Ovary (tissue), 10 donors: Measurements from ENCODE around the gene FANCC. TPM values are rescaled to one million over a fixed set of nuclear protein-coding genes. Genes with fewer than 3 reads are reported as not detected.
A peak's percentile ranks its signal among the peaks of the same experiment; 100 is the strongest.

ENCODE experiments used
- DNase-seq, 5 donors: peaks; one replicate each; pipeline ENCODE4 v3.0.0-alpha.2; 2019 to 2020
- H3K27ac ChIP-seq, 2 donors: fragments of 200-600 bp; one replicate each; pipeline versions ENCODE4 v1.5.1 to v1.8.0; 2019 to 2022
- H3K27me3 ChIP-seq: fragments of 200-600 bp; one replicate; pipeline ENCODE4 v1.8.0; 2022
- H3K36me3 ChIP-seq: fragments of 200-600 bp; sonication (generic); one replicate; pipeline ENCODE4 v1.5.1; 2019
- H3K4me1 ChIP-seq: one replicate; pipeline ENCODE4 v1.8.1; 2013; ENCODE audit warnings: mild to moderate bottlenecking, moderate library complexity; ENCODE audit not compliant: insufficient read depth
- H3K4me3 ChIP-seq: fragments of 200-600 bp; sonication (generic); one replicate; pipeline ENCODE4 v1.5.1; 2017
- H3K9me3 ChIP-seq, 2 donors: fragments of 200-600 bp in 1 of 2; sonication (generic) in 1 of 2; one replicate each; pipeline versions ENCODE4 v1.5.1 to v1.8.1; 2013 to 2019; ENCODE audit warnings: mild to moderate bottlenecking in 1 of 2, moderate library complexity in 1 of 2
- CTCF ChIP-seq, 3 donors: fragments of 450-650 bp in 2 of 3; fragments of 200-600 bp in 1 of 3; IDR thresholded peaks; one replicate each; pipeline versions ENCODE4 v1.5.1 to v1.8.0; 2016 to 2022; ENCODE audit warnings: antibody characterized with exemption in 3 of 3, mild to moderate bottlenecking in 1 of 3
- EP300 ChIP-seq: sonication (generic); formaldehyde crosslinking; IDR thresholded peaks from one replicate; pipeline ENCODE4 v1.6.1; 2017; ENCODE audit warnings: antibody characterized with exemption
- POLR2A ChIP-seq: fragments of 450-650 bp; IDR thresholded peaks from one replicate; pipeline ENCODE4 v1.6.1; 2017; ENCODE audit warnings: antibody characterized with exemption, mild to moderate bottlenecking, moderate library complexity
- WGBS, 3 donors: extraction: QIAGEN DNeasy Blood & Tissue Kit in 1 of 3; methylation state at CpG; one replicate each; pipeline versions ENCODE4 v1.1.5 to v1.1.7; 2013 to 2017; 5-methylcytosine and 5-hydroxymethylcytosine counted together
- intact Hi-C, 4 donors: fragments of 100-400 bp; cut with DNase I; formaldehyde crosslinking; loops; one replicate each; pipeline versions ENCODE4 v1.11.0 to v1.15.1; 2022 to 2023
- long read RNA-seq, 3 donors: library from polyadenylated mRNA in 2 of 3; unstranded in 2 of 3; transcript quantifications; one replicate each; pipeline ENCODE4 v2.0.0 and lab custom pipeline, GENCODE V29; 2021 to 2026
- polyA plus RNA-seq, 2 donors: library from polyadenylated mRNA; stranded (reverse); fragments of 200-250 nt in 1 of 2; fragments of 350-450 nt in 1 of 2; fragmentation: Illumina TruSeq in 1 of 2; extraction: RNeasy Lipid Tissue Mini Kit (QIAGEN cat#74804) in 1 of 2; gene quantifications; one replicate each; pipeline ENCODE4 v1.2.3, GENCODE V29; 2013 to 2014
- total RNA-seq, 7 donors: library from RNA; depleted of rRNA in 2 of 7; stranded (reverse); fragments of >200 nt in 2 of 7; fragmentation: NEBNext Ultra II Directional in 3 of 7; extraction: Animal tissue kit (Norgen Biotek cat#: 25700) in 3 of 7; gene quantifications; one replicate each; pipeline versions ENCODE4 v1.1.0 to v1.2.4, GENCODE V29; 2016 to 2023
- donor health status: DM: no; HTN: no; CAD: no; lungs with moderate emphysema.
- donor health status: DM: no; HTN: no; CAD: no.
- donor health status: Bipolar disorder and iron deficiency.
- donor health status: DM: yes; HTN: yes; CAD: no.
- donor health status: DM: no; HTN: no; CAD: no.
- donor health status: DM: yes; HTN: yes; CAD: no.

Gene FANCC
- 1 to 10 TPM; 2.9 to 7.5 (median 4.9) TPM for total RNA-seq
- polyA plus RNA-seq = 1 to 10 TPM; 3.1 to 5.7 TPM
- long read RNA-seq, donor 1, full-length matches to known transcripts = 1 of 9 reads
- long read RNA-seq, donor 1, partial matches to known transcripts = 2 of 9 reads
- long read RNA-seq, donor 1, other reads (novel, unspliced or antisense) = 6 of 9 reads
- long read RNA-seq, donor 2, full-length matches to known transcripts = 4 of 4 reads
- long read RNA-seq, donor 2, partial matches to known transcripts = 0 of 4 reads
- long read RNA-seq, donor 2, other reads (novel, unspliced or antisense) = 0 of 4 reads
- long read RNA-seq, donor 3, partial matches to known transcripts = 1 of 6 reads
- long read RNA-seq, donor 3, other reads (novel, unspliced or antisense) = 5 of 6 reads

DNA sequence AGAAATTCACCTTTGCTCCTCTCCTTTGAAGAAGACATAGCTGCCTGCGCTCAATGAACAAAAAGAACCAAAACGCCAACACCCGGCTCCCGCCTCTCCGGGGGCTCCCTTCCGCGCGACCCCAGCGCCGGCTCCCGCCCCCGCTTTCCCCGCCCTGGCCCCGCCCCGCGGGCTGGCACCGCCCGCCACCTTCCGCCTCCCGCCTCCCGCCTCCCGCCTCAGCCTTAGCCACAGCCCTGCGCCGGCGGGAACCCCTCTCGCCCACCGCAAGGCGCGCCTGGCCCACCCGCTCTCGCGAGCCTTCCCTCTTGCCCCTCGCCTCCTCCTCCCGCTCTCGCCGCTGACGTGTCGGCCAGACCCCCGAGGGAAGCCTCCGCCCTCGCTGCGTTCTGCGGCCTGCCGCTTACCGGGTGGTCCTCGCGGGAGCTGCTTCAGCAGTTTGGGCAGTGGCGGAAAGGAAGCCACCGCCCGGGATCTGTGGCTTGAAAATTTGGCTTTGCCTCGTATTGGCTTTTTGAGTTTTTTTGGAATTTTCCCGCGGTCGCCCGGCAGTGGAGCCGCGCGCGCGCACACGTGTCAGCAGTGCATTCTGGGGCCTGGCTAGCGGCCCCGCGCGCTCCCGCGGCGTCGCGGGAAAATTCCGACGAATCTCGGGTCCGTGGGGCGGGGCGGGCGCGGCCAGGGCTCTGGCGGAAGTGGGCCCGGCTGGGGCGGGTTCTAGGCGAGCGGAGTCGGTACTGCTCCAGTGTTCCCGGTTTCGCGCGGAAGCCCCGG is at the start of gene FANCC:
Gene FANCC (minus strand): TSS at position 591 of the 774 bp plus-strand sequence. CDS start 68,418 bp downstream, outside the sequence.
- H3K27ac ChIP-seq = peak within 1 kb of the TSS; percentile 67 to 77
- peak within 1 kb of the TSS; percentile 97 for H3K4me3 ChIP-seq
- H3K36me3 ChIP-seq = no peaks in the 10 kb centered on the region
- H3K9me3 ChIP-seq = no peaks in the 10 kb centered on the region
- TF ChIP-seq POLR2A = no peak
- no peak for TF ChIP-seq CTCF (IDR thresholded peaks at IDR 0.05)
- no peak for TF ChIP-seq EP300
- H3K27me3 ChIP-seq = no peaks in the 10 kb centered on the region
- no peaks in the 10 kb centered on the region for H3K4me1 ChIP-seq
- DNase-seq = peak; percentile 91 to 97 (median 94)
- intact Hi-C loops = loop anchor here in 1 of 4 donors (5.0 kb wide), 1 partner anchor 900 kb away; no protein-coding TSS in a partner anchor
- 0% methylated on average over 79 to 89 of the region's 89 CpGs for WGBS, 3 donors

GRCh38 chr9:95366731-95367325 is 49.3 kb upstream of the FANCC start:
- TF ChIP-seq POLR2A = no peak
- no peak for TF ChIP-seq CTCF (IDR thresholded peaks at IDR 0.05)
- TF ChIP-seq EP300 = no peak
- H3K27ac ChIP-seq = no peak overlapping the region
- H3K27me3 ChIP-seq = no peaks in the 10 kb centered on the region
- H3K4me1 ChIP-seq = peaks cover 4% of the 10 kb centered on the region
- no peaks in the 10 kb centered on the region for H3K36me3 ChIP-seq
- 73 to 81% (median 74%) methylated on average over 8 of the region's 8 CpGs for WGBS, 3 donors
- DNase-seq = no peak
- no peak overlapping the region for H3K4me3 ChIP-seq
- intact Hi-C loops = no loop called here
- H3K9me3 ChIP-seq = no peaks in the 10 kb centered on the region

GRCh38 chr9:95365766-95366165 is 48.3 kb upstream of the FANCC start:
- H3K27ac ChIP-seq = no peak overlapping the region
- DNase-seq = no peak
- H3K4me3 ChIP-seq = no peak overlapping the region
- TF ChIP-seq POLR2A (no peak), CTCF (IDR thresholded peaks at IDR 0.05) (no peak), EP300 (no peak)
- H3K27me3 ChIP-seq = no peaks in the 10 kb centered on the region
- WGBS, 3 donors = 73 to 82% (median 82%) methylated on average over 4 of the region's 4 CpGs
- peaks cover 4% of the 10 kb centered on the region for H3K4me1 ChIP-seq
- intact Hi-C loops = no loop called here
- no peaks in the 10 kb centered on the region for H3K9me3 ChIP-seq
- no peaks in the 10 kb centered on the region for H3K36me3 ChIP-seq

DNA sequence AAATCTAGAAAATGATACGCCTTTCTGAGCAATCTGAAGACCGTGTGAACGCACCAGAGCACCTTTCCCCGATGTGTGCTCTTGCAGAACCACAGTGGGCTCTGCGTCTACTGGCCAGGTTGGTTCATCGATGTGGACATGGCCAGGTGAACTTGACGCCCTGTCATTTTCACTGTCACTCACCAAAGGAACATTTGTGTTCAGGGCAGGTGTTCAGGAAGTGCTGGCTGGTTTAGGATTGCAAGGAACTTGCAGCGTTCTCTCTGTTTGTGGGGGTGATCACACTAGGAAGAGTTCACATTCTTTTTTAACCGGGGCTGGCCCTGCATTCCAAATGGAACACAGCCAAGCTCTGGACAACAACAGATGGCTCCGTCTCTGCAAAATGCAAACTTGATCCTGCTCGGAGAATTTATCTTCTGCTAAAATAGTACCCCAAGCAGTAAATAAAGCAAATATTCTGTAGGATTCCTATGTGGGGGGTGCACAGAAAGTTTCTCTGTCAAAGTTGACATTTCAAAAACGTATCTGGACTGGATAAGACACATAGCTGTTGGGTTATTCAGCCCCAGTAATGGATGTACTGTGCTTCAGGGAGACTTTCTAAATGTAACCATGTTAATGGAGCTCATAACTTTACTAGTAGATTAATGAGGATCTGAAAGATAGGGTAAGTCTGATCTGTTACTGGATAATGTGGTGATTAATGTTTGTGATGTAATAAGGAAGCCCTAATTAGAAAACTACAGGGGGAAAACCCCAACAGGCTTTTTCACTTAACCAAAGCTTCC is 45.7 kb upstream of the FANCC start:
- no peak for TF ChIP-seq POLR2A
- TF ChIP-seq EP300 = no peak
- TF ChIP-seq CTCF (IDR thresholded peaks at IDR 0.05) = no peak
- Histone ChIP-seq H3K27ac (no peak overlapping the region), H3K4me1 (peaks cover 4% of the 10 kb centered on the region), H3K9me3 (no peaks in the 10 kb centered on the region), H3K36me3 (no peaks in the 10 kb centered on the region), H3K4me3 (no peak overlapping the region), H3K27me3 (no peaks in the 10 kb centered on the region)
- 34 to 47% (median 35%) methylated on average over 12 of the region's 12 CpGs for WGBS, 3 donors
- peak in 2 of 5 donors; percentile 21 to 46 for DNase-seq
- intact Hi-C loops = no loop called here
